WI38 (cell line): Measurements from ENCODE around the gene CEACAM5.

ENCODE experiments used
- H3K4me3 ChIP-seq: 2 replicates; pipeline ENCODE4 v1.5.1; 2011; ENCODE audit warnings: low read depth, mild to moderate bottlenecking, control low read depth, low read length
- CTCF ChIP-seq: IDR thresholded peaks from 2 replicates; pipeline ENCODE4 v1.5.1; 2012; ENCODE audit warnings: low read depth, mild to moderate bottlenecking, control low read depth, low read length

Gene CEACAM5

GRCh38 chr19:41771410-41771809 is 63.0 kb downstream of the CEACAM5 start:
- no peak for TF ChIP-seq CTCF
- no peak overlapping the region for H3K4me3 ChIP-seq

- H3K4me3 ChIP-seq = no peak overlapping the region
- TF ChIP-seq CTCF = no peak
Measured at GRCh38 chr19:41774515-41774980, 66.1 kb downstream of the CEACAM5 start.

- TF ChIP-seq CTCF = no peak
- H3K4me3 ChIP-seq = no peak overlapping the region
Measured at GRCh38 chr19:41776700-41777099, 68.3 kb downstream of the CEACAM5 start.
